ENCODE measurements around the gene RRP1.
"Not testable (repeated sequence)": the region's sequence is repeated elsewhere in the genome, so short reads cannot be mapped to it uniquely, and the experiment has no call there.

Gene RRP1

DNA sequence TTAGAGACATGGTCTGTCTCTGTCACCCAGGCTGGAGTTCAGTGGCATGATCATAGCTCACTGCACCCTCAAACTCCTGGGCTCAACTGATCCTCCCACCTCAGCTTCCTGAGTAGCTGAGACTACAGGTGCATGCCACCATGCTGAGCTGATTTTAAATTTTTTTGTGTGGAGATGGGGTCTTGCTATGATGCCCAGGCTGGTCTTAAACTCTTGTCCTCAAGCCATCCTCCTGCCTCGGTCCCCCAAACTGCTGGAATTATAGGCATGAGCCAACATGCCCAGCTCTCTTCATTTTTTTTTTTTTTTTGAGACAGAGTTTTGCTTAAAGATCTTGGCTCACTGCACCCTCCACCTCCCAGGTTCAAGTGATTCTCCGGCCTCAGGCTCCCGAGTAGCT is 50.9 kb downstream of the RRP1 start:
- no peak for DNase-seq (ENCODE audit: low spot score)

DNA sequence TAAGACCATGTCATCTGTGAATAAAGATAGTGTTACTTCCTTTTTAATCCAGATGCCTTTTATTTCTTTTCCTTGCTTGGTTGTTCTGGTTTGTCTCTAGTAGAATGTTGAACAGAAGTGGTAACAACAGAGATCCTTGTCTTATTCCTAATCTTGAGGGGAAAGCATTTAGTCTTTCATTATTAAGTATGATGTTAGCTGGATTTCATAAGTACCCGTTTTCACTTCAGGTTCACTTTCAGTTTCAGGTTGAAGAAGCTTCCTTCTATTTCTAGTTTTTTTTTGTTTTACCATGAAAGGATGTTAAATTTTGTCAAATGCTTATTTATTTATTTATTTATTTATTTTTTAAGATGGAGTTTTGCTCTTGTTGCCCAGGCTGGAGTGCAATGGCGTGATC is 53.4 kb downstream of the RRP1 start:
- no peak for DNase-seq (ENCODE audit: low spot score)

DNA sequence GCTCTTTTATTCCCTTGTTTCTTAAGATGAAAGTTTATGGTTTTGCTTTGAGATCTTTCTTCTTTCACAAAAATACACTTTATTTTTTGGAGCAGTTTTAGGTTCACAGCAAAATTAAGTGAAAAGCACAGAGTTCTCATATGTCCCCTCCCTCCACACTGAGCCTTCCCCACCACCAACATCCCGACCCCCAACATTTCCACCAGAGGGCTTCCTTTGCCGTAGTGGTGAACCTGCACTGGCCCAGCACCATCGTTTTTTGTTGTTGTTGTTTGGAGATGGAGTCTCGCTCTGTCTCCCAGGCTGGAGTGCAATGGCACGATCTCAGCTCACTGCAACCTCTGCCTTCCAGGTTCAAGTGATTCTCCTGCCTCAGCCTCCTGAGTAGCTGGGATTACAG is 55.5 kb downstream of the RRP1 start:
- not testable (repeated sequence) for DNase-seq (ENCODE audit: low spot score)

DNA sequence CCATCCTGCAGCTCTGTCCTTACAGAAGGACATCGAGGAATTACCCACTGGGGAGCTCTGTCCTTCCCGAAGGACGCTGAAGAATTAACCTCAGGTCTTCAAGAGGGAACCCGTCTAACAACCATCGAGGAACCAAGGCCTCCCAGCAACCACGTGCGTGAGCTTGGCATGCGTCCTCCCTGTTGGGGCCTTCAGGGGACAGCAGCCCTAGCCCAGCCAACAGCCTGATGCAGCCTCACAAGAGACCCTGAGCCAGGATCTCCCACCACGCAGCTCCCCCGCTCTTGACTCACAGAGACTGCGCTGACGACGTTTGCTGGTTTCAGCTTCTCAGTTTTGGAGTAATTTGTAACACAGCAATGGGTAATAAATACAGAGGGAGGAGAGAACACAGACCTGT is 56.0 kb downstream of the RRP1 start:
- no peak for DNase-seq (ENCODE audit: low spot score)

DNA sequence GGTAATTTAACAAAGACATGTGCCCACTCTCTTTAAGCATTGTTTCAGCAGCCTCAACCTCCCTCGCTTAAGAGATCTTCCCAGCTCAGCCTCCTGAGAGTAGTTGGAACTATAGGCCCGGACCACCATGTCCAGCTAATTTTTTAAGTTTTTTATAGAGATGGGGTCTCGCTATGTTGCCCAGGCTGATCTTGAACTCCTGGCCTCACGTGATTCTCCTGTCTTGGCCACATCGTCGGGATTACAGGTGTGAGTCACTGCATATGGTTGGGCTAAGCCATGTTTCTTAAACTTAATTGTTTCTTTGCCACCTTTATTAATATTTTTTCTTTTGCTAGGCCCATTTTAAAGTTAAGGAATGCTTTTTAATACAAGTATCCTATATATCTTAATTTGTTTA is 57.1 kb downstream of the RRP1 start:
- DNase-seq (ENCODE audit: low spot score): no peak

DNA sequence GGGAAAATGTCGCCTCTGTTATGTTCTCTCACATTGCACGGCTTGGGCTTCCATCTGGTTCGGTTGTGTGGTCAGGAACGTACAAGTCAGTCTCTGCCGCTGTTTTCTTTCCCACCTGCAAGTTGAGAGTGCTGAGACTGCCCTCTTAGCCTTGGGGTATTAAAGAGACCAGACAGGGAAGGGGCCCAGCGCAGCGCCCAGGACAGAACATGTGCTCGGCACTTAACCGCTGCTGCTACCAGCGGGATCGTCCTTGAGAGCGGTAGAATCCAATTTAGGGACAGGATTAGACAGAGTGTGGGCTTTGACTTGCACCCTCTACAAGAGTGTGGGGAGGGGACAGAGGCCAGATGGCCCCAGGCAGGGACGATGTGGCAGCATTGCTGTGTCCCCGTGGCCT is 57.9 kb downstream of the RRP1 start:
- no peak for DNase-seq (ENCODE audit: low spot score)

DNA sequence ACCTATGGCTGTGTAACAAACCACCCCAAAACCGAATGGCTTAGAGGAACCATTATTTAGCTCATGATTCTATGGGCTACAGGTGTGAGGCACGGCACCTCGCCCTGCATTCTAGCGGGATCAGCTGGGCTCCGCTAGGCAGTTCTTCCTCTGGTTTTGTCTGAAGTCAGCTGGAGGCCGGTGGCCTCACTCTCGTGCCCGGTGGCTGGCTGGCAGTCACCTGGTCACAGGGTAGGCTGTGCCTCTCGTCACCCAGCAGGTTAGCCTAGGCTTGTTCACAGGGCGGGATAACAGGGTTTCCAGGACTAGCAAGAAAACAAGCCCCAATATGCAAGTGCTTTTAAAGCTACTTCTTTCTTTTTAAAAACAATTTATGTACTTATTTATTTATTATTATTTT is 59.4 kb downstream of the RRP1 start:
- DNase-seq (ENCODE audit: low spot score): no peak

DNA sequence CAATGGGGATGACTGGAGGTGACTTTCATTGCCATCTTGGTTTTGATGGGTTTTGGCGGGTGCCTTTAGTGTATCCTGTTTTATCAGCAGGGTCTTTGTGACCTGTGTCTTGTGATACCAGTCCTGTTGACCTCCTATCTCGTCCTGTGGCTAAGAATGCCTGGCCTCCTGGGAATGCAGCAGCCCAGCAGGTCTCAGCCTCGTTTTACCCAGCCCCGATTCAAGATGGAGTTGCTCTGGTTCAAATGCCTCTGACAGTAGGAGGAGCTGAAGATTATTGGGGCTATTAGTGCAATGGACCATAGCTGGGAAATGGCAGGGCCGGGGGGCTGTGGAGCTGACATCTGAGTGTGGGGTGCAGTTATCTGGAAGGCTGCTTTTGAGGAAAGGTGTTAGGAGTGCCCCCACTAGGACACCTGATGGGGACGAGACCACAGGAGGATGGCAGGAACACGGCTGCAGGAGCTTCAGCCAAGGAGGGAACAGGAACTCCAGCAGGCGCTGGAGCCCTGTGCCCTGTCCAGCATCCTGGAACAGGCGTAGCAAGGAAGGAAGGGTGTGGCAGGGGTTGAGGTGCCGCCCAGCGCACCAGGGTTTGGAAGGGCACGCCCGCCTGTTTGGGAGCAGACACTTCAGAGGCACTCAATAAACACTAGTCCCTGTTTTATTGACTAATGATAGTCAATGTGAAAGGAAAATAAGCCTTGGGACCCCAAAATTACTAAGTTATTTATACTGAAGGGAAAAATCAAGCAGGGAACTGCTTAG is 60.3 kb downstream of the RRP1 start:
- DNase-seq (ENCODE audit: low spot score): no peak

DNA sequence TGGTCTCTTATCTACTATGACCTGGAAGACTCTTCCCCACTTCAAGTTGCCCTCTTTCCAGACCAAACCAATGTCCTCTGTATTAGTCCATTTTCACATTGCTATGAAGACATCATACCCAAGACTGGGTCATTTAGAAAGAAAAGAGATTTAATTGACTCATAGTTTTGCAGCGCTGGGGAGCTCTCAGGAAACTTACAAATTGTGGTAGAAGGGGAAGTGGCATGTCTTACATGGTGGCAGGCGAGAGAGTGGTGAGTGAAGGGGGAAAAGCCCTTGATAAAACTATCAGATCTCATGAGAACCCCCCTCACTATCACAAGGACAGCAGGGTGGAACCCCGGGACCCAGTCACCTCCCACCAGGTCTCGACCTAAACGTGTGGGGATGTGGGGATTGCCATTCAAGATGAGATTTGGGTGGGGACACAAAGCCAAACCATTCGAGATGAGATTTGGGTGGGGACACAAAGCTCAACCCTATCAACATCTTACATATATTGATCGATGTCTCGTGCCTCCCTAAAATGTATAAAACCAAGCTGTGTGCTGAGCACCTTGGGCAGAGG is 61.4 kb downstream of the RRP1 start:
- DNase-seq (ENCODE audit: low spot score): no peak

DNA sequence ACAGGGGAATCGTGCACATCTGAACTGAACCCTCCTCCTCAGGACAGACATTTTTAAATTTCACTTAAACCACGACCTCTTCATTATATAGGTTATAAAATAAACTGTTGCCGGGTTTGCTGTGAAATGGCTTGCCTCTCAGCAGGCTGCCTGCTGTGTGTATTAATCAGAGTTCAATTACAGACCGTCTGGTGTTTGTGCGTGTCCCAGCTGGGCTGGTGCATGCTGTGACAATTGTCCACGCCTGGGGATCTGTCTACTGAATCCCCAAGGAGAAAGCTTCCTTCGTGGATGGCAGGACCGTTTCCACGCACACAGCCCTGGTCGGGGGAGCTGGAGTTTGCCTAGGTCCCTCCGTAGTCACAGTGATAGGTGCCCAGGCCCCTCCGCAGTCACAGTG is 62.2 kb downstream of the RRP1 start:
- DNase-seq (ENCODE audit: low spot score): no peak

DNA sequence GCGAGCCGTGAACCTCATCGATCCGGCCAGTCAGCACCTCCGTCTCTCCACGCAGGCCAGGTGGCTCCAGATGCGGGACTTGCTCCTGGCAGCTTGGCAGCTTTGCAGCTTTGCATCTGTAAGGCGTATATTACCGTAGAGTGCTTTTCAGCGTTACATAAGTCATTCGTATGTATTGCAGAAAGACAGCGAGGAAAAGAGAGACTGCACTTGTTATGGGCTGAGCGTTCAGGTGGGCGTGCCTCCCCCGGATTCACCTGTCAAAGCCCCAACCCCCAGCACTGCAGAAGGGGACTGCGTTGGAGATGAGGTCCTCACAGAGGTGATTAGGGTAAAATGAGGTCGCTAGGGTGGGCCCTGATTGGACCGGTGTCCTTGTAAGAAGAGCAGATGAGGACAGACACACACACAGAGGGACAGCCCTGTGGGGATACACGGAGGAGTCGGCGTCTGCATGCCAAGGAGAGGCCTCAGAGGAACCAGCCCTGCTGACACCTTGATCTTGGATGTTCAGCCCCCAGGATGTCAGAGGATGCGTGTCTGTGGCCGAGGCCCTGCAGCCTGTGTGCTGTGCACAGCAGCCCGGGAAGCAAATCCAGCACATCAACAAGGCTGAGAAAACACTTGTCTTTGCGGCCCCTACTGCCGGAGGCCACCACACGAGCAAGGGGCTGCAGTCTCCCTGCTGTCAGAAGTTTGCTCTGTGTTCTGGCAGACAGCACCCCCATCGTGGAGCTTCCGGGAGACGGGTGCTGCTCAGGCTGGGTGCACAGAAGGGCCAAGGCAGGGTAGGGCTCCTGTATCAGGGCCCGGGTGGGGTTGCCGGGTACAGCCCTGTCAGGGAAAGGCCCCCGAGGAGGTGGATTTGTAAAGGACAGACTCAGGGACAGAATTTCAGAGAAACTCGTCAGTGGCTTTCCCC is 64.7 kb downstream of the RRP1 start:
- no peak for DNase-seq (ENCODE audit: low spot score)
